ENCODE measurements around the gene FHIP1A. TPM values are rescaled to one million over a fixed set of nuclear protein-coding genes. Genes with fewer than 3 reads are reported as not detected.

The FHIP1A gene
- total RNA-seq, 1 donor from 2014 or later: 19.5 TPM

- intact Hi-C loops (cut with DNase I): no loop called here
- no peak for DNase-seq (ENCODE audit: low spot score)
These were observed 34.3 kb downstream of the FHIP1A start for GRCh38 chr4:151443247-151443646.

DNA sequence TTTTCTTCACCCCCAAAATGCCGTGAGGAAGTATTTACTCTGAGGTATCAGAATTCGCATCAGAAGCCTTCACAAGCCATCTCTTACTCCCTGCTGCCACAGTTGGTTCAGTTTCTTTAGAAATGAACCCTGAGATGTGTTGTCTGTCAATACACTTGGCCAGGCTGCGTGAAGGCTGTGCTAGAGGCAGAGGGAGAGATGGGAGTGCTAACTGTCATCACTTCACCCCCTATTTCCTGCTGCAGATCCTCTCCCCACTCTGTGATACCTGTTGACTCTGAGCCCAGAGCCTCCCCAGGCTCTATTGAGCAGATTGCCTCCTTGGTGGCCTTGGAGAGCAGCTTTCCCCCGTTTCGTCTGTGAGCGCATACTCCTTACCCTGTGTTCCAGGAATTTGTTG lies 34.8 kb downstream of the FHIP1A start:
- intact Hi-C loops (cut with DNase I): no loop called here
- no peak for DNase-seq (ENCODE audit: low spot score)

- intact Hi-C loops (cut with DNase I): no loop called here
- no peak for DNase-seq (ENCODE audit: low spot score)
These were observed 37.2 kb downstream of the FHIP1A start for GRCh38 chr4:151446208-151446607.

DNA sequence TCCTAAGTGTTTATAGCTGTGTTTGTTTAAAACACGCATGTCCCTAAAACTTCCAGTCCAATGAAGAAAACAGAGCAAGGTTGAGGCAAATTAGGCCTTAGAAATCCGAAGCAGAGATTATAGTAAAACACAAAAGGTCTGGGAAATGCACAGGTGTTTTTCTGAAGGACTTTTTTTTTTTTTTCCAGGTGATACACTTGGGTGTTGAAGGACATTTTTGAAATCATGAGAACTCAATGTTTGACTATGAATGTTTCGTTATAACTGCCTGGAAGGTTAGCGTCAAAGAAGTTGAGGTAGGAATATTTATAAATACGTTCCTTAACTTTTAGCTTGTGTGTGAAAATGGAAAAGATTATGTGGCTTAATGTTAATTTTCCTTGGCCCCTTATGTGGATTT lies 45.5 kb downstream of the FHIP1A start:
- DNase-seq (ENCODE audit: low spot score): no peak
- intact Hi-C loops (cut with DNase I): no loop called here

DNA sequence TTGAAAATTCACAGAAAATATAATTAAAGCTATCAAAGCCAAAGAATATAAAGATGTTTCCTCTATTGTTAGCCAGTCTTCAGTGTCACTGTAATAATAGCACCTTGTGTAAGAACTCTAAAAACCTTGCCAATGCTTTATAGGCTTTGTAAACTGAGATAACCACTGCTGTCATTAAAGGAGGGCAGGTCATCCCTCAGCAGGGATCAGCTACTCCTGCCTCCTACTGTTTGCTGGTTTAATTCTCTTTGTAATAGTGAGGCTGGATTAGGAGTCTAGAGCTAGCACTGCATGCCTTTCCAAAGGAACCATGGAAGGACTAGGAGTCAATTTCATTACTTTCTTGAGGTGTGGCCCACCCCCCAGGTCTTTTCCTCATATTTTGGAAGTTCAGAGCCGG lies 46.2 kb downstream of the FHIP1A start:
- intact Hi-C loops (cut with DNase I): no loop called here

DNA sequence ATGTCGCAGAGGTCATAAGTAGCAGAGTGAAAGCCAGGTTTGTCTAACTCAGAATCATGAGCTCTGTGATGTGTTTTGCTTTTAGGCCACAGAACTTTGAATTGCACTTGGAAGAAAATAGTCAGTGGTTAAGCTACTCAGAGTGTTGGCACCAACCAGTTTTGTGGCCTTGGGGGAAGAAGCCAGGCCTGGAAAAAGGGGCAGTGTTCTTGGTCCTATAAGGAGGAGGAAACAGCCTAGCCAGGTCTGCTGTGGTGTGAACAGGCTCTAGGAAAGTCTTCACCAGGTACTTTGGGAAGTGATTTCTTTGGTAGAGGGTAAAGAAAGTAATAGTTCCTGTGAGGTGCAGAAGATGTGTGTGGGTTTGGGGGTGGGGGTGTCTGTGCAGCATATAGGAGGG lies 49.2 kb downstream of the FHIP1A start:
- no peak for DNase-seq (ENCODE audit: low spot score)
- intact Hi-C loops (cut with DNase I): no loop called here

More for the DNA sequence above, 46.2 kb downstream of the FHIP1A start:
- DNase-seq (ENCODE audit: low spot score): no peak

Other genes starting within 250 kb of the FHIP1A start
- not detected for gene PRSS48, start 132.0 kb upstream of the FHIP1A start, total RNA-seq
- 142 TPM for gene SH3D19, start 83.6 kb upstream of the FHIP1A start, total RNA-seq